ACHN (cell line): ENCODE data around the gene GAB3.
A peak's percentile ranks its signal among the peaks of the same experiment; 100 is the strongest.

Source experiments
- DNase-seq: peaks from one replicate; pipeline ENCODE4 v3.0.0-alpha.2; 2015
- in situ Hi-C: cut with HindIII; loops from 2 replicates; pipeline ENCODE4 v1.10.0; 2017; ENCODE audit warnings: low sequenced_read_pairs, low pct_ligation_motif_present, low pct_unique_long_range_greater_than_20kb

The GAB3 gene

DNA sequence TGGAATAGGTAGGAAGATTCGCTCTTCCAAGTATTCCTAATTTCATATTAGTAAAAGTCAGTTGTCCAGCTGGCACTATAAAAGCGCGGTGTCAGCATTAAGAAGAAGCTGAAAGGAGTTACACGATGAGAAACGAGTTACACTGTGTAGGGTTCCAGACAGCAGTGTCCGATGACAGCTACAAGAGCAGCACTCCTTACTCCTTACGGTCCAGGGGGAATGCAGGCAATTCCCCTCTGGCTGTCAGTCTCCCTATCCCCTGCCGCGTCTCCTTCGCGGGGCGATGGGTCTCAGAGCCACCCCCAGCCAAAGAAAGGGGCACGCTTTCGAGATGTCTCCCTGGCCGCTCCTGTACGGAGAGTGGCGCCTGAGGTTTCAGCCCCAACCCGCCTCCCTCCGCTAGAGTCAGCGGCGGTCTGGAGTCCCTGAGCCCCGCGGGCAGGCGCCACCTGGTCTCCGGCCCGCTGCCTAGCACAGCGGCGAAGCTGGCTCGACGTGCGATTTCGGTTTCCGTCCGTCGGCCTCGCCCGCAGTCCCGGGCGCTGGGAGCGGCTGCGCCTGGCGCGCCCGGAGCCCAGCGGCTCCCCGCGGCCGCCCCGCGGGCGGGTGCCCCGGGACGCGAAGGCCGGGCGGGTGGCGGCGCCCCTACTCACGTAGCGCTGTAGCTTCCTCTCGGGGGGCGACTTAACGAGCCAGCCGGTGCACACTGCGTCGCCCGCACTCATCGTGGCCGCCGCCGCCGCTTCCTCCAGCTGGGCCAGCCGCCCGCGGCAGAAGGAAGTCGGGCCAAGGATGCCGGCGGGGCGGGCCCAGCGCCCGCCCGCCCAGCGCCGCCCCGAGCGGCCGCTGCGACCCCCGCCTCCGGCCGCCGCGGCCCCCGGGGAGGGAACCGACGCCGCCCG, at the start of gene GAB3:
Gene GAB3 (minus strand): TSS at position 777 of the 902 bp plus-strand sequence. CDS start 52 bp downstream, at position 725.
- DNase-seq, result peak; percentile 13
- in situ Hi-C loops, result no loop called here

GRCh38 chrX:154799556-154800348, 48.9 kb upstream of the GAB3 start:
- DNase-seq, result no peak
- in situ Hi-C loops, result no loop called here

DNA sequence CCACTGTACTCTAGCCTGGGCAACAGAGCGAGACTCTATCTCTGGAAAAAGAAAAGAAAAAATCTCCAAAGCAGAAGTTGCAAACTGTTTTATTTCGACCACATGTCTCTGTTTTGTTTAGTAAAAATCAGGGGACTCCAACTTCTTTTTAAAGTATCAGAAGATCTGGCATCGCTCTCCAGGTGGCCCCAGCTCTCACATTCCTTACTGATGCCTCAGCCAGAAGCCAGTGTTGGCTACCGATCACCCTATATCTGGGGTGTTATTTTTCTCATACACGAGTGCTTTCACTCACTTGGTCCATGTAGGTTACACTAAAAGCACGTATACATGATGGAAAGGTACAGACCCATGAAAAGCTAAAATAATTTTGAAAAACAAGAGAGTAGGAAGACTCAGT, 46.1 kb upstream of the GAB3 start:
- DNase-seq, result peak; percentile 50
- in situ Hi-C loops, result no loop called here

DNA sequence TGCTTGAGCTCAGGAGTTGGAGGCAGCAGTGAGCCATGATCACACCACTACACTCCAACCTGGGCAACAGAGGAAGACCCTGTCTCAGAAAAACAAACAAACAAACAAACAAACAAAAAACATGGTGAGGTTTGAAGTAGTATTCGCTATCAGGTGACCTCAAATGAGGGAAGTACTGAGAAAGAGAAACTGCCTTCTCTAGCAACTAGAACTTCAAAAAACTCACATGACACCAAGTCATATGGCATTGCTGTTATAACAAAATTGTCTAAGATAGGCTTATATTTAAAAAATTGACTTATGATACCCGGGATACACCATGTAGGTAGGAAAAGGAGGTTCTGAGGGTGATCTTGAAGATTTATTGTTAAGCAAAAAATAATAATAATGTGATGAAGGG, 44.1 kb upstream of the GAB3 start:
- in situ Hi-C loops, result no loop called here
- no peak for DNase-seq

GRCh38 chrX:154793084-154793795, 42.4 kb upstream of the GAB3 start:
- no peak for DNase-seq
- in situ Hi-C loops, result no loop called here

DNA sequence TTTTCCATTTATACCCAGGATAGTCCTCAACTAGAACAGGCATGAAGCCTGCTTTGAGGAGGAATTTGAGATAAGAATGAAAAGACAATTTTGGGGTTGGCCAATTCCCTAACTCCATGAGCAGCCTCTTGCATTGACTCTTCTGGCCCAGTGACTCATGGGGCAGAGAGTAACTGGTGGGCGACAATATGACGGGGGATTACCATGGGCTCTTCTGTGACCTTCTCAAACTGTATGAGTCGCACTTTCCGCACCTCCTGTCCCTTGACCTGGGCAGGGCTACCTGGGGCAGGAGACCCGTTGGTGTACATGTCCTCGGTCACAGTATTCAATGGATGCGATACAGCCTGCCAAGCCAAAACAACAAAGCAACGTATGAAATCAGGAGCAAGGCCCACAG, 41.1 kb upstream of the GAB3 start:
- in situ Hi-C loops, result no loop called here
- DNase-seq, result no peak

DNA sequence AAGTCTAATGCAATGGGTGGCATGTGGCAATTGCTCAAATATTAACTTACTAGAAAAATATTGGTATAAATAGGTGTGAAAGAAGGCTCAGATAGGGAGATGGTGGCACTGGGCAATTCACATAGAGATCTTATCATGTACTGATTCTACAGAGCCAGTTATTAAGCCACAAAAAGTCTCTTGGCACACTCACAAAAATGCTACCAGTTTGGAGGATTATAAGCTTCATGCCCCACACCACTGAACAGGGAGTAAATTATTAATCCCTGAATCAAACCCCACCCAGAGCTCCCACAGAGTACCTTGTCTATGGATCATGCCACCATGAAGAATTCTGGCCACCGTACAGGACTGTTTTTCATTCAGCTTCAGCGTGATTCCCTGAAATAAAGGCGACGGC, 40.6 kb upstream of the GAB3 start:
- DNase-seq, result peak; percentile 46
- in situ Hi-C loops, result no loop called here

- in situ Hi-C loops, result no loop called here
- DNase-seq, result no peak
Measured at GRCh38 chrX:154785716-154786115, 34.8 kb upstream of the GAB3 start.

- in situ Hi-C loops, result no loop called here
Measured at GRCh38 chrX:154784149-154784995, 33.5 kb upstream of the GAB3 start.

DNA sequence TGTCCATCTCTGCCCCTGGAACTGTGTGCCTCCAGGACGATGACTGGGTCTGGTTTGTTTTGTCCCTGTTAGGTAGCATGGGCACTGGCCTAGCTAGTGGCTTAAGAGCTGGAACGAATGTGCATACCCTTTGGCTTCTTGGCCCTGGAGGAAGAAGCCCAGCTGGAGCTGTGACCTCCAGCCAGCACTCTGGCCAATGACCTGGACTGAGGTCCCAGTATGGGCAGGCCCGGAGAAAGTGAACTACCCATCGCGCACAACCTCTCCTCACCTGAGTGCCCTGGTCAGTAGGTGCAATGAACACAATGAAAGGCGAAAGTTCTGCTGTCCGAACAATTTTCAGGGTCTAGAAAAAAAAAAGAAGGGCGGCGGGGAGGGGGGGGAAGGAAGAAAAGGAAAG, 30.1 kb upstream of the GAB3 start:
- in situ Hi-C loops, result no loop called here

More at GRCh38 chrX:154784149-154784995, 33.5 kb upstream of the GAB3 start:
- DNase-seq, result no peak

GRCh38 chrX:154779261-154779660, 28.4 kb upstream of the GAB3 start:
- DNase-seq, result no peak
- in situ Hi-C loops, result no loop called here

More for the DNA sequence above, 30.1 kb upstream of the GAB3 start:
- no peak for DNase-seq

DNA sequence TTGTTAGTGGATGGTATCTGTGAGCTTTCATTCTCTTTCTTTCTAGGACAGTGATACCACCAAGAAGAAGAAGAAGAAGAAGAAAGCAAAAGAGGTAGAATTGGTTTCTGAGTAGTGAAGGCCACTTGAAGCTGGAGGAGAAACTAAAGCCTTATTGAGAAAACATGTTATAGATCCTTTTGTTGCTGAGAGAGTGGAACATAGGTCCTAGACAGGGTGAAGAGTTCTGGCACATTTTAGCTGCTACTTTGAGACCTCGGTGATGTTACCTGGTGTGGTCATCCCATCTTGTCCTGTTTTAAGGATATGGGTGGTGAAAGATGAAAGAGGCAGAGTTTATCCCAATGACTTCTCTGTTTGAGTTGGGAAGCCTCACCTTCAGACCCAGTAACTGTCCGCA, 25.9 kb upstream of the GAB3 start:
- DNase-seq, result no peak
- in situ Hi-C loops, result no loop called here

GRCh38 chrX:154775419-154776349, 24.8 kb upstream of the GAB3 start:
- in situ Hi-C loops, result no loop called here
- DNase-seq, result peak; percentile 59

GRCh38 chrX:154774622-154775021, 23.7 kb upstream of the GAB3 start:
- in situ Hi-C loops, result no loop called here
- DNase-seq, result no peak

GRCh38 chrX:154762537-154763296, 11.8 kb upstream of the GAB3 start, which contains the start of gene DKC1:
Gene DKC1 (plus strand): TSS chrX:154762864. CDS start chrX:154762966, 102 bp downstream.
- DNase-seq, result peak; percentile 89
- in situ Hi-C loops, result no loop called here

- in situ Hi-C loops, result no loop called here
- no peak for DNase-seq
Measured at GRCh38 chrX:154761977-154762536, 11.2 kb upstream of the GAB3 start.
